HG03108 (cell line): ENCODE measurements around the gene TBC1D3B.
"Not testable (repeated sequence)": the region's sequence is repeated elsewhere in the genome, so short reads cannot be mapped to it uniquely, and the experiment has no call there.

Experiments
- ATAC-seq: cut with Tn5 transposase; IDR thresholded peaks from one replicate; pipeline ENCODE4 v1.9.1; 2021; ENCODE audit warnings: moderate library complexity; ENCODE audit not compliant: unreplicated experiment

The TBC1D3B gene

DNA sequence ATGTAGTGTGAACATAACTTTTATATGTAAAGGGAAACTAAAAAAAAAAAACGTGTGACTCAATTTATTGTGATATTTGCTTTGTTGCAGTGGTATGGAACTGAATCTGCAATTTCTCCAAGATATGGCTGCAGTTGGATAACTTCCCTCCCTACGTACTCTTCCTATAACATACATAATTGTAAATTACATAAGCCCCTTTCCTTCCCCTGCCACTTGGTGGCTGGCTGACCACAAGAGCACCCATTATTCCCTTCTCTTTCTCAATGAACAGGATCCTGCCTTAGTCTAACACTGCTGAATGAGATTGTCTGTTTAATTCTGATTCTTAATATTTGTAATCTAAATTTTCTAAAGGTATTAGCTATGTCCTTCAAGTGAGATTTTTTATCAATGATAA, 45.0 kb downstream of the TBC1D3B start:
- no peak for ATAC-seq

DNA sequence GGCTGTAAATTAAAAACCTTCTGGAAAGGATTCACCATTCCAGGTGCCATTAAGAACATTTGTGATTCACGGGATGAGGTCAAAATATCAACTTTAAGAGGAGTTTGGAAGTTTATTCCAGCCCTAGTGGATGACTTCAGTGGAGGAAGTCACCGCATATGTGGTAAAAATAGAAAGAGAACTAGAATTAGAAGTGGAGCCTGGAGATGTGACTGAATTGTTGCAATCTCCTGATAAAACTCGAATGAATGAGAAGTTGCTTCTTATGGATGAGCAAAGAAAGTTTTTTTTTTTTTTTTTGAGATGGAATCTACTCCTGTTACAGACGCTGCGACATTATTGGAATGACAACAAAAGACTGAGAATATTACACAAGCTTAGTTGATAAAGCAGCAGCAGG, 46.1 kb downstream of the TBC1D3B start:
- no peak for ATAC-seq

DNA sequence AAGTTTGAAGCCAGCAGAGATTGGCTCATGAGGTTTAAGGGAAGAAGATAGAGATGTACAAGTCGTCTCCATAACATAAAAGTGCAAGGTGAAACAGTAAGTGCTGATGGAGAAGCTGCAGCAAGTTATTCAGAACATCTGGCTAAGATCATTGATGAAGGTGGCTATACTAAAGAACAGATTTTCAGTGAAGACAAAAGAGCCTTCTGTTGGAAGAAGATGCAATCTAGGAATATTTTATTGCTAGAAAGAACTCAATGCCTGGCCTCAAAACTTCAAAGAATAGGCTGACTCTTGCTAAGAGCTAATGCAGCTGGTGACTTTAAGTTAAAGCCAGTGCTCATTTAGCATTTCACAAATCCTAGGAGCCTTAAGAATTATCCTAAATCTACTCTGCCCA, 46.8 kb downstream of the TBC1D3B start:
- ATAC-seq = no peak

DNA sequence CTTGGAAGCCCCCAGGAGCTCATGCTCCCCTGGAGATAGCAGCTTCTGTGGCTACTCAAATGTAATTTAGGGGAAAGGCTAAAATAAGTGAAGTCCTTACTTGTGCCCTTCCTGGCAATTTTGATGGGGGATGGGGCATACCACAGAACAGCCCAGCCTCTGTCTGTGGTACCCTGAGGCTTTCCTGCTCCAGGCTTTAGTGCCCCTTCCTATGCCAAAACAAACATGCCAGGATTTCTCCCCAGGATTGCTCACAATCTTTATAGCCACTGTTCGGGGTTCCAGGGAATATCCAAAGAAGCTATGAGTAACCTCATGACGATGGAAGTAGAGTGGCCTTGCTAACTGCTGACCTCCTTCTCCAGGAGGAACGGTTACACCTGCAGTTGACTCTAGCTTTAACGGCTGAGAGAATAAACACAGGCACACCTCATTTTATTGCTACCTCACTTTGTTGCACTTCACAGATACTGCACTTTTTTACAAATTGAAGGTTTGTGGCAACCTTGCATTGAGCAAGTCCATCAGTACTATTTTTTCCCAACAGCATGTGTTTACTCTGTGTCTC, 47.9 kb downstream of the TBC1D3B start:
- no peak for ATAC-seq

DNA sequence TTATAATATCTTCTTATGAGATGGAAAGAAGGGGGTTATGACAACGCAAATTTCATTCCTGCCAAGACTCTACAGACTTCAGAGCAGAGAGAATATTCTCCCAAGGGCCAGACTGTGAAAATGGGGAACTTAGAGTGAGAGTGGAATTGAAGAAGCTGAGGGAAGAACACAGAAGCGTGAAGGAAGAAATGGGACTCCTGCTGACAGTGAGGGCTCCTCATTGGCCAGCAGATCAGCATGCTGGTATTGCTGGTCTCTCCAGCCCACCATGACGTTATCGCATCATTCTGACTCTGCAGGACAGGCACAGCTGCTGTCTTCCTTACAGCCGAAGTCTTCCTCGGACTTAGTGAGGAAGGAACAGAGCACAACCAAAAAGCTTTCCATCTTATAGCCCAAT, 48.5 kb downstream of the TBC1D3B start:
- ATAC-seq = no peak

DNA sequence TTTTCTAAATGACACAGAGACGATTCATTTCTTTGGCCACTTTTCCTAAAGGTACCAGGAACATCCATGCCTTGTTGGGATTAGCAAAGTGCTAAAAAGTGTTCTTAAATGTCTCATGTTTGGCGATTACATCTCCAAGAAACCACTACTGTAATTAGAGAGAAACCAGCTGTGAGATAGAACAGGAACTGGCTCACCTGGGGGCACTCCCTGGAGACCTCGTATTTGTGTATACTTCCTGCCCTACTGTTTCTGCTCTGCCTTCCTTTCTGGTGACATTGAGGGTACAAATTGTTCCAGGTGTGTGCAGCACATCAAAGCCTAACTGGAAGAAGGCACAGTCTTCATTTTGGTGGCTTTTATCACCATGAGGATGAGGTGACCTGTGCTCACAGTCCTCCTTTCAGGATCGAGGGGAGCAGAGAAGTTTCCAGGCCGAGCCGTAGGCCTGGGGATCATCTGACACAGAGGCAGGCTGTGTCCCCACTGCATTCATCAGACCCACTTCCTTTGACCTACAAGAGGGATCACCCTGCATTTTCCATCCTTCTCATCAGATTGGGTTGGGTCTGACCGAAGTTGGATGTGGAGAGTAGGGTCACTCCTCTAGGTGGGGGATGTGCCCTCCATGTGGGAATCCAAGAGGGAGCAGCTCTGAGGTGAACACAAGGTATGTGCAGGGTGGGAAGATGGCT, 49.1 kb downstream of the TBC1D3B start:
- peak; percentile 45 for ATAC-seq

DNA sequence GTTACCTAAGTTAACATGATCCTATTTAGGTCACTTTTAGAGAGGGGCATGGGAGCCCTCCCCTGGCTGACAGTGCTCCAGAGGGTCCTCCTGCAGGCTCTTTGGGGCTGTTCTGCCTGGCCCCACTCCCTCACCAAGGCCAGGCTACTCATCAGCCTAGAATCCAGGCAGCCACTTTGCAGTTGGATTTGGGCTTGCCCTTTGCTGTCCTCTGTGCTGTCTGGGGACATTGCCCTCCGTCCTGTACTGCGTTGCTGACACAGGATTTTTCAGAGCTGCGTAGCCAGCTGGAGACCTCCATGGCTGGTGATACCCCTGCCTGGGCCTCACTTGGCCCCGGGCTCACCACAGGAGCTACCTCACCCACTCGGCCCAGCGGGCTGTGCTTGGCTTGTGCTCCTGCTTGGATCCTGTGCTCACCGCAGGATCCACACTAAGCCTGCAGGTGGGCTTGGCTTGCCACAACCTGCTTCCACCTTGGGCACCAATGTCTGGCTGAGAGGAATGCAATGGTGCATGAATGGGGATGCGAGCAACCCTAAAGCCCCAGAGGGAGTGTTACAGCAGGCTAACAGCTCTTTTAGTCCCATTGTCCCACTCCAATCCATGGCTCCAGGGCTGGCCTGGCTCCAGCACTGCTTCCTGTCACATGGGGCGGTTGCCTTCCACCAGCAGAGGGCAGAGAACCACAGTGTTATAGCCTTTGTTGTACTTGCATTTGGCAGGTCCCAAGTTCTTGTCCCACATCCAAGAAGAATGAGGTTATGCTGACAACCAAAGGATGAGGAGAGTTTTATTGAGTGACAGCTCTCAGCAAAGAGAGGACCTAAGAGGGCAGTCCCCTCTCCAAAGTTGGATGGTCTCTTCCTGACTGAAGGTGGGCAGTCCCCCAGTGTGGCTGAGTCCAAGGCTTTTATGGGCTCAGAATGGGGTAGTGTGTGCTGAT, 51.3 kb downstream of the TBC1D3B start:
- no peak for ATAC-seq

DNA sequence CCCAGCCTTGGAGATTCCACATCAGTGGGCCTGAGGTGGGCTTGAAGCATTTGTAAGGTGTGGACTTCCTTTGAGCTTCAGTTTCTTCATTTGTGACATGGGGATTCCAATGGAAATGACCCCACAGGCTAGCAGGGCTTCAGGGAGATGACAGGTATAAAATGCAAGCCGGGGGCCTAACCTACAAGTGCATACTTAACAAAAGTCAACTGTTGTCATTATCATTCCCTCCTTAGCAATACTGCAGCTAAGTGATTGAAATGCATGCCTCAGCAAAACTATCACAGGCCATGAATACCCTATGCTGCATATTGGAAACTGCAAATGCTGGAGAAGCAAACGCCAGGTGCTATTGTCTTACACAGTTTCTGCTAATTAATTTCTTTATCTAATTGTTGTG, 53.0 kb downstream of the TBC1D3B start:
- no peak for ATAC-seq

DNA sequence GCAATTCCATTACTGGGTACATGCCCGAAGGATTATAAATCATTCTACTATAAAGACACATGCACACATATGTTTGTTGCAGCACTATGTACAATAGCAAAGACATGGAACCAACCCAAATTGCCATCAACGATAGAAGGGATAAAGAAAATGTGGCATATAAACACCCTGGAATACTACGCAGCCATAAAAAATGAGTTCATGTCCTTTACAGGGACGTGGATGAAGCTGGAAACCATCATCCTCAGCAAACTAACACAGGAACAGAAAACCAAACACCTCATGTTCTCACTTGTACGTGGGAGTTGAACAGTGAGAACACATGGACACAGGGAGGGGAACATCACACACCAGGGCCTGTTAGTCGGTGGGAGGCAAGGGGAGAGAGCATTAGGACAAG, 55.3 kb downstream of the TBC1D3B start:
- not testable (repeated sequence) for ATAC-seq

DNA sequence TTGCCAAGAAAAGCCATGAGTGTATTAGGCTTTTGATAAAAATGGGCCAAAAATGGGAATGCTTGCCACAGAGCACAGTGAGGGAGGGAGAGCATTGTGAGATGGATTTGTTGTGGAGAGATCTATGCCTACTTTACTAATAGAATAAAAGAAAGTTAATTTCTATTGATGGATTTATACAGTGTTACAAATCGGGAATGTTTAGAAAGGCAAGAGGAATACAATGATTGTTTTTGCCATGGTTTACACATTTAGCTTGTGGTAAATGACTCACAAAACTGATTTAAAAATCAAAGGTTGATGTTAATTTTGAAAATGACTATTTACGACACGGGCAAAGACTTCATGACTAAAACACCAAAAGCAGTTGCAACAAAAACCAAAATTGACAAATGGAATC, 56.2 kb downstream of the TBC1D3B start:
- ATAC-seq = no peak

DNA sequence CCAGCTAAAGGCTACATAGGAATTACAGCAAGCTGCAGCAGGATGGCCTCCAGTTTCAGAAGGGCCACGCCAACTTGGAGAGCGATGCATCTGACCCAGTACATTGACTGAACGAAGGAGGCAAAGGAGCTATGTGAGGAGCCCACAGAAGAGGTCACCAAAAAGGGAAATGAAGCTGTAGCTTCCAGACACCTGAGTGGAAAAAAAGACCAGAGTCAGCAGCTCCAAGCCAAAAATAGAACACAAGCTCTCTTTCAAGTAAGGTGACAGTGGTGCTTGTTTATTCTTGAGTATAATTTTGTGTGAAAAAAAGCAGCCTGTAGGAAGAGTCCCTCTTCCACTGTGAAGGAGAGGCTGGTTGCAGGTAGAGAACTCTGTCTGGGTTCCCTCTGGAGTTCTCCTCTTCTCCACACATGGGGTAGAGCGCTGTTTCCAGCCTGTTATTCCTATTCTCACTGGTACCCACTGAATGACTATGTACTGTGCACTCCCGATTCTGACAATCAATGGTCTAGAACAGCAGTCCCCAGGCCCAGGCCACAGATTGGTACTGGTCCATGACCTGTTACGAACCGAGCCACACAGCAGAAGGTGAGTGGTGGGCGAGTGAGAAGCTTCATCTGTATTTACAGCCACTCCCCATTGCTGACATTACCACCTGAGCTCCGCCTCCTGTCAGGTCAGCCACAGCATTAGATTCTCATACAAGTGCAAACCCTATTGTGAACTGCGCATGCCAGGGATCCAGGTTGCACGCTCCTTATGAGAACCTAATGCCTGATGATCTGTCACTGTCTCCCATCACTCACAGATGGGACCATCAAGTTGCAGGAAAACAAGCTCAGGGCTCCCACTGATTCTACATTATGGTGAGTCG, 57.7 kb downstream of the TBC1D3B start:
- no peak for ATAC-seq

DNA sequence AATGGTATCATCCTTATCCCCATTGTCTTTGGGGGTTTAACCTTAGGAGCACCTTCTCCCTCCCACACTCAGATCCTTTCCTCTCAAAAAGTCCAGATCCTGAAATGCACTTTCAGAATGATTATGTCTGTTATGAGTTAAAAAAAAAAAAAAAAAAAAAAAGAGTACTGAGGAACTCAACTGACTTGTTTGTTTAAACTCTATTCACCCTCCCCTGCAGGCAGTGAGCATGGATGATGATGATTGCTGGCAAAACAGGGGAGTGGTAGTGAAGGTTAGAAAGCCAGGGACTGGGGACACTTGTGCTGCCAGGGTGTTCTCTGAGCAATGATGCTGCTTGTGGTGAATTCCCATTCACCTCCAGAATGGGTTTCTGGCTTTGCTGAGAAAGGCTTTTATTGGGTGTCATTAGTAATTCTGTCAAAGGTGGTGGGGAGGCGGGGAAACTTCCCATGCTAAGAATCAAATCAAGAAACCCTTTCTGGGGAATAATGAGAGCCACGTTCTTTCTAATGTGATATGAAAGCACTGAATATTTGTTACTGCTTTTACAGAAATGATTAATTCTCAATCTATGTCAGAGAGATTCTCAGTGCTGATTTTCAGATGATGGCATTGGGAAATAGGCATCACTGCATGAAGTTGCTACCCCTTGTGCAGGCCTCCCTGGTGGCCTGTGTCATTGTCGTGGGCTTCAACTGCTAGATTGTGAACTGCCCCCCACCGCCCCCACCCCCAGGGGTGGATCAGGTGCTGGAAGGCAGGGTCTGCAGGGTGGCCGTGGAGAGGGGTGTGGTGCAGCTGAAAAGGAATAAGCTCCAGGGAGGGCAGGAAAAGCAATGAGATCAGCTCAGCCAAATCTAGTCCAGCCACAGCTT, 58.7 kb downstream of the TBC1D3B start:
- ATAC-seq = no peak
